Measurements from ENCODE around the gene ADGRG3.

DNA sequence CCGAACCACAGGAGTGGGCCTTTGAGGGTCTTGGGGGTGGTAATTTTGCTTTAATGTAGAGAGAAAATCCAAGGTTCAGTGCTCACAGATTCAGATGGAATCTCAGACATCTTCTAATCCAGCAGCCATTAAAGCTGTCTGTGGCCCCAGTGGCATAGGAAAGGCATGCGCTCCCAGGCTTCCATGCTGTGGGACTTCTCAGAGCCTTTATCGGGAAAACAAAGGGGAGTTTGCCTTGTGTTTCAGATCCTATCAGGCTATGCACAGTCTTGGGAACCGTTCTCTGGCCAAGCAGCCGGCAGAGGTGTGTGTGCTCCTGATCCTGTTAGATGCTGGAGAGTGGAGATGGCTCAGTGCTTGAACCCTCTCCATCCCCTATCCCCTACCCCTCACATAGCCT is 31.9 kb upstream of the ADGRG3 start:
- TF ChIP-seq CHD2 (IDR thresholded peaks at IDR 0.05; ENCODE audit: low read length) (no peak), CREB1 (IDR thresholded peaks at IDR 0.05) (no peak), NRF1 (IDR thresholded peaks at IDR 0.05; ENCODE audit: low read depth, low read length) (no peak), EZH2 (IDR thresholded peaks at IDR 0.05; ENCODE audit: low read depth, low read length, severe bottlenecking) (no peak), ZNF274 (IDR thresholded peaks at IDR 0.05; ENCODE audit: borderline replicate concordance, extremely low read depth, low read length) (no peak)
- TF ChIP-seq, protein P1, sequence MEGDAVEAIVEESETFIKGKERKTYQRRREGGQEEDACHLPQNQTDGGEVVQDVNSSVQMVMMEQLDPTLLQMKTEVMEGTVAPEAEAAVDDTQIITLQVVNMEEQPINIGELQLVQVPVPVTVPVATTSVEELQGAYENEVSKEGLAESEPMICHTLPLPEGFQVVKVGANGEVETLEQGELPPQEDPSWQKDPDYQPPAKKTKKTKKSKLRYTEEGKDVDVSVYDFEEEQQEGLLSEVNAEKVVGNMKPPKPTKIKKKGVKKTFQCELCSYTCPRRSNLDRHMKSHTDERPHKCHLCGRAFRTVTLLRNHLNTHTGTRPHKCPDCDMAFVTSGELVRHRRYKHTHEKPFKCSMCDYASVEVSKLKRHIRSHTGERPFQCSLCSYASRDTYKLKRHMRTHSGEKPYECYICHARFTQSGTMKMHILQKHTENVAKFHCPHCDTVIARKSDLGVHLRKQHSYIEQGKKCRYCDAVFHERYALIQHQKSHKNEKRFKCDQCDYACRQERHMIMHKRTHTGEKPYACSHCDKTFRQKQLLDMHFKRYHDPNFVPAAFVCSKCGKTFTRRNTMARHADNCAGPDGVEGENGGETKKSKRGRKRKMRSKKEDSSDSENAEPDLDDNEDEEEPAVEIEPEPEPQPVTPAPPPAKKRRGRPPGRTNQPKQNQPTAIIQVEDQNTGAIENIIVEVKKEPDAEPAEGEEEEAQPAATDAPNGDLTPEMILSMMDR (IDR thresholded peaks at IDR 0.05; ENCODE audit: control extremely low read depth in 1 of 3, insufficient read depth in 1 of 3, low read depth in 1 of 3, low read length in 3 of 3) = no peak
- TF ChIP-seq, protein P2, sequence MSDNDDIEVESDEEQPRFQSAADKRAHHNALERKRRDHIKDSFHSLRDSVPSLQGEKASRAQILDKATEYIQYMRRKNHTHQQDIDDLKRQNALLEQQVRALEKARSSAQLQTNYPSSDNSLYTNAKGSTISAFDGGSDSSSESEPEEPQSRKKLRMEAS (IDR thresholded peaks at IDR 0.05) = no peak
